ENCODE results near the gene CPNE1.
"Not testable (repeated sequence)": the region's sequence is repeated elsewhere in the genome, so short reads cannot be mapped to it uniquely, and the experiment has no call there.

The CPNE1 gene

DNA sequence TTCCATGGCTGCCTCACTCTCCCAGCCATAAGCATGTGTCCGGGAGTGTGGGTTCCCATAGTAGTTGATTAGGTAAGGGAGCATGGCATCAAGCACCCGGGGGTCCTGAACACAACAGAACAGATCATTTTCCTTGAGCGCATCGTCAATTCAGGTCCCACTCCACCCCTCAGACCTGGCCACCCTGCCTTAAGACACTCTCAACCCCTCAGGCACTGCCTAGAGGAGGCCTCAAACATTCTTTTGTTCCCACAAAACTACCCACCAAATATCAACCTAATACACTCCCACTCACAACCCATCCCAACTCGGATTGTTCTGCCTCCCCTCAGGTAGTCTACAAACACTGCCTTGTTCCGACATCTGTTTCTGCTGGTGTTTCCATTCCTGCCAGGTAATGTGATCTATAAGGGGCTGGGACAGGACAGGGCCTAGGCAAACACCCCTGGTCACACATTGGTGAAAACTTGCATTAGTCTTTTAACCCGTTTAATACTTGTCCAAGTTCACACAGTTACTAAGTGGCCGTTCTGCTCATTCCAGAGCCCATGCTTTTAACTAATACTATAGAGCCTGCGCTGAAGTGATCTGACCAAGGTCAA lies 33.1 kb upstream of the CPNE1 start:
- DNase-seq = no peak

DNA sequence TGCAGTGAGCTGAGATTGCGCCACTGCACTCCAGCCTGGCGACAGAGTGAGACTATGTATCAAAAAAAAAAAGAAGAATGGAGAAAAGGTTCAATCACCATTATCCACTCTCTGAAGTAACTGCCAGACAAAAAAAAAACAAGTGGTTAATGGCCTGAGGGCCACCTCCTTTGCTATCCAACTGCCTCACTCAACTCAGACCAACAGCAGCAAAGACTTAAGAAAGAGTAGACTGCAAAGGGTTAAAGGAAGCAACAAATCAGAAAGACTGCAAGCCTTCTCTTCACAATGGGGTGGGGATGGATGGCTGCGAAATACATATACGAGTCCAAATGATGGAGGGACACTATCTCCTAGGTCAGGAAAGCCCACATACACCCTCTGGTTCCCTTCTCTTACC lies 31.3 kb upstream of the CPNE1 start:
- DNase-seq = no peak

DNA sequence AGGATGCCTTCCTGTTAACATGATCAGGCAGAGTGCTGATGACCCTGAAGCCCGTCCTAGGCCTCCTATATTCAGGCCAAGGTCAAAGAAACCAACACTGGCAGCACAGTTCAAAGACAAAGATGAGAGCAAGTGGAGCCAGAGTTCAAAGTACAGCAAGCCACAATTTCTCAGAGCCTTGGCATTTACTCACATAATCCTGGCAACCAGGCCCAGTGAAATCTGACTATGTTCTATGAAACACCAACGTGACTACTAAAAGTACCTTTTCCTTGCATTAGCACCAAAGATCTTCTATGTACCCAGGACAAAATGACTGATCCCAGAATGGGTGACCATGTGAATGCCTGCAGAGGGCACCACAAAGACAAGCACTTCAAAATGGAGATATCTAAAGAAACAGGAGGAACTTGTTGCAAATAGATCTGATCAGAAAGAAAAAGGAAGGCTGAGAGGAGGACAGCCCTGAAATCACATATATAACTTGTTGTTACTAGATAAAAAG lies 30.6 kb upstream of the CPNE1 start:
- DNase-seq = no peak

DNA sequence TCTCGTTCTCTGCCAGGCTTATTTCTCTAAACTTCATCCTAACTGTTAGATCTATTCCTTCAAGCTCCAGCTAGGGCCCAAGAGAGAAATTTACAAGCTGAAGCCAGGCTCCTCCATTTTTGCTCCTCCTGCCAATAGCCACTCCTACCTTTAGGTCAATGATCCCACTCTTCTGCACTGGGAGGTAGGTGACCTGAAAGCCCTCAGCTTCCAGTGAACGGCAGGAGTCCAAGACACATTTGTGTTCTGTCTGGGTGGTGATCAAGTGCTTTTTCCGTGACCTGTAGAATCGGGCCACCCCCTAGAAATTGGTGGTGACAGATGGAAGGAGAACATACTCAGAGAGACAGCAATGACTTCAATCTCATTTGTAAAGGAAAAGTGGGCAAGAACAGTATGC lies 25.6 kb upstream of the CPNE1 start:
- no peak for DNase-seq

DNA sequence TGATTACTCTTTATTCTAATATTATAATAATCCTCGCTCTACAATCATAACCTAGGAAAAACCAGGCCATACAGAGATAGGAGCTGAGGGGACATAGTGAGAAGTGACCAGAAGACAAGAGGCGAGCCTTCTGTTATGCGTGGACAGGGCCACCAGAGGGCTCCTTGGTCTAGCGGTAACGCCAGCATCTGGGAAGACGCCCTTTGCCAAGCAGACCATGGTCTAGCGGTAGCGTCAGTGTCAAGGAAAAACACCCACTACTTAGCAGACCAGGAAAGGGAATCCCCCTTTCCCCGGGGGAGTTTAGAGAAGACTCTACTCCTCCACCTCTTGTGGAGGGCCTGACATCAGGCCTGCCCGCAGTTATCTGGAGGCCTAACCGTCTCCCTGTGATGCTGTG lies 22.2 kb upstream of the CPNE1 start:
- DNase-seq = not testable (repeated sequence)

DNA sequence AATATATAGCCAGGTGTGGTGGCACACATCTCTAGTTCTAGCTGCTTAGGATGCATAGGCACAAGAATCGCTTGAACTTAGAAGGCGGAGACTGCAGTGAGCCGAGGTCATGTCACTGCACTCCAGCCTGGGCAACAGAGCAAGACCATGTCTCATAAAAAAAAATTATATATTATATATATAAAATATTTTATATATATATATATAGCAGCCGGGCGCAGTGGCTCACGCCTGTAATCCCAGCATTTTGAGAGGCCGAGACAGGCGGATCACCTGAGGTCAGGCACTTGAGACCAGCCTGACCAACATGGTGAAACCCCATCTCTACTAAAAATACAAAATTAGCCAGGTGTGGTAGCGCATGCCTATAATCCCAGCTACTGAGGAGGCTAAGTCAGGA lies 20.7 kb upstream of the CPNE1 start:
- DNase-seq = not testable (repeated sequence)

DNA sequence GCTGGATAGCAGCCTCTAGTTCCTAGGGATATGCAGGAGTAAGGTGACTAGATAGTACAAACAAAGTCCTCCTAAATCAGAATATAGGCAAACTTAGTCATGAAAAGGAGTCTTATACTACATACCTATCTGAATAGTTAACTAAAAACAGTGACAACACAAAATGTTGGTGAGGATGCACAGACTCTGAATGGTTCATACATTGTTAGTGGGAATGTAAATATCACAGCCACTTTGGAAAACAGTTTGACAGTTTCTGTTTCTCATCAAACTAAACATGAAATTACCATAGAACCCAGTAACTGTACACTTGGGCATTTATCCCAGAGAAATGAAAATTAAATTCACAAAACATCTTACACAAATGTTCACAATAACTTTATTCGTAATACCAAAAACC lies 17.3 kb upstream of the CPNE1 start:
- DNase-seq = no peak

DNA sequence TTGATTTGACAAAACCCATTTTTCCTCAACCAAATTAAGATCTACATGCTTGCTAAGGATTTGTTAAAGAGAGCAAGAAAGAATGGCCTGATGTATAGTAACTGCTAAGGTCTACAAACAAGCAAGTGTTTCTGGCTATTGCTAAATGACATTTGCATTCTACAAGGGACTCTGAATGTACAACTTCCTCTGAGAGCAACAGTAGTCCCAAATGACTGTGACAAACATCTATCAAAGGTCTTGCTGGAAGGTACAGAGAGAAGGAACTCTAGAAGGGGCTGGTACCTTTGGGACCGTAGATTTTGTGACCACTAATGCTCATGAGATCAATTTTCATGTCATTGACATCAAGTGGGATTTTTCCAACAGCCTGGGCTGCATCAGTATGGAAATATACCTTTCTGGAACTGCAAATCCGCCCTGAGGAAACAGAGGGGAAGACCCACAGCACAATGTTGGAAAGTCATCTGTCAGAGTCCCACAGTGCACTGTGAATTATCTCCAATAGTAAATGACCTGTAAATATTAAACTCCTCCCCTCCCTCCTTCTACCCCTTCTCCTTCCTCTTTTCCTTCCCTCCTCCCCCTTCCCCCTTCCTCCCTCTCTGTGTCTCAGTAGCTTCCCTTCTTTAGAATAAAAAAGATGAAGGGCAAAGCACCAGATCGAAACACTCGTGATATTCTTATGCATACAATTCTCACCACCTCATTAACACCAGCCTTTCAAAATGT lies 15.9 kb upstream of the CPNE1 start:
- no peak for DNase-seq

DNA sequence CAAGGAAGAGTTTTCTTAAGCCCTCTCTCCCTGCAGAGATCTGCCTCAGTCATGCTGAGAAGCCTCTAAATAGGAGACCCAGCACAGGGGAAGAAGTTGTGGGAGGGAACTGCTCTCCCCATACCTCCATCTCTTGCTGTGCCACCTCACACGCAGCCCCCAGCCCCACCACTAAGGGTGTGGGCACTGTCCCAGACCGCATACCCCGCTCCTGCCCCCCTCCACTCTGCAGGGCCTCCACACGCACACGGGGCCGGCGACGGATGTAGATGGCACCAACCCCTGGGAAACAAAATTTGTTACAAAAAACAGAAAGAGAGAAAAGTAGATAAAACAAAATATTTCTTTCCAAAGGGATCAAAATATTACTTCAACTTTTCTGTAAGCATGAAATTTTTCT lies 10.2 kb upstream of the CPNE1 start:
- no peak for DNase-seq

DNA sequence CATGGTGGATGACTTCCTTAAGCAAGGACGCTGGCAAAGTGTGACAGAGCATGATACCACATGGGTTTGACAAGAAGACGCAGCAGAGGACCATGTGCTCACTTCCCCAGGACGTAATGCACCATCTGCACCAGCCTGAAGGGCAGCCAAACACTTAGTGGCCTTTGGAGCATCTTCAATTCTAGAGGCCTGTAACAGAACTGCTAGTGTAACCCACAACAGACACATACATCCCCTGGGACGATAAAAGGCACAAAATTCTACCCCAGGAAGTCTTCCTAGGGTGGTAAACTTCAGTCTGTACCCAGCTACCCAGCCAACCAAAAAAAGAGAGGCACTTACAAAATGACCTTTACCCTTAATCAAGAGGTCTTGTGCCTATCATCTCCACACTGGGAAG lies 9.2 kb upstream of the CPNE1 start:
- DNase-seq = no peak

DNA sequence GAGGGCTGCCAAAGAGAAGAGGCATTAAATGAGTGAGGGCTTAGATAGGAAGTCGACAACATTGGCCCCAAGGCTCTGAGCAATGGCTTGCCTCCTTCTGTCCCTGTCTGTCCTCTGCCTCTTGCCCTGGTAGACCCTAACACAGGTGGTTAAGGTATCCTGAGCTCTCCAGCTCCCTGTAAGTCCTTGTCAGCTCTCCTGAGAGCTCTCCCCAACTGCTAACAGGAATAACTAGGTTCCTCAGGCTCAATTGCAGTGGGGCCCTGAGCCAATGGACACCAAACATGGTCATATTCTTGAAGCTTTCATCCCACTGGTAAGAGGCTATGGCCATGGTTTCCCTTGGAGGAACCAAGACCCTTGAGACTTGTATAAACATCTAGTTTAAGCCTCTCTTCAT lies 5.0 kb upstream of the CPNE1 start:
- no peak for DNase-seq

DNA sequence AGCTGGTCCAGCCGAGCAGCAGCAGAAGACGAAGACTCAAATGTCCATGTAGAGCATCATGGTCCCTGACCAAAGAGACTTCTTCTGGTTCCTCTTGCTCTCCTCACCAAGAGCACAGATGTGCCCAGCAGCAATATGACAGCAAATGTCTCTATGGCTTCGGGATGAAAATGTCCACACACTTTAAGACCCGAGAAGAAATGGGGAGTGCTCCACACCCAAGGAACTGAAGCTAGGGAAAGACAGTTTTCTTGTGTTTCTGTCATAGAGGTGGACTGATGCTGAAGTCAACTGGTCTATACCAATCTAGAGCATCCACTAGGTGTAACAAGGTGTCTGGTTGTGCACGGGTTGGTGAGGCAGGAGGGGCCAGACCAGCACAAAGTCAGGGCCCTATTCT lies 4.5 kb upstream of the CPNE1 start:
- no peak for DNase-seq

DNA sequence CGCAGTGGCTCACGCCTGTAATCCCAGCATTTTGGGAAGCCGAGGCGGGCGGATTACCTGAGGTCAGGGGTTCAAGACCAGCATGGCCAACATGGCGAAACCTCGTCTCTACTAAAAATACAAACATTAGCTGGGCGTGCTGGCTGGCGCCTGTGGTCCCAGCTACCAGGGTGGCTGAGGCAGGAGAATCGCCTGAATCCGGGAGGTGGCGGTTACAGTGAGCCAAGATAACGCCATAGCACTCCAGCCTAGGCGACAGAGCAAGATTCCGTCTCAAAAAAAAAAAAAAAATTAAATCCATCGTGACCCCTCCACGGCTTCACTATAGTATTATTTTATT lies 1.2 kb upstream of the CPNE1 start:
- no peak for DNase-seq

DNA sequence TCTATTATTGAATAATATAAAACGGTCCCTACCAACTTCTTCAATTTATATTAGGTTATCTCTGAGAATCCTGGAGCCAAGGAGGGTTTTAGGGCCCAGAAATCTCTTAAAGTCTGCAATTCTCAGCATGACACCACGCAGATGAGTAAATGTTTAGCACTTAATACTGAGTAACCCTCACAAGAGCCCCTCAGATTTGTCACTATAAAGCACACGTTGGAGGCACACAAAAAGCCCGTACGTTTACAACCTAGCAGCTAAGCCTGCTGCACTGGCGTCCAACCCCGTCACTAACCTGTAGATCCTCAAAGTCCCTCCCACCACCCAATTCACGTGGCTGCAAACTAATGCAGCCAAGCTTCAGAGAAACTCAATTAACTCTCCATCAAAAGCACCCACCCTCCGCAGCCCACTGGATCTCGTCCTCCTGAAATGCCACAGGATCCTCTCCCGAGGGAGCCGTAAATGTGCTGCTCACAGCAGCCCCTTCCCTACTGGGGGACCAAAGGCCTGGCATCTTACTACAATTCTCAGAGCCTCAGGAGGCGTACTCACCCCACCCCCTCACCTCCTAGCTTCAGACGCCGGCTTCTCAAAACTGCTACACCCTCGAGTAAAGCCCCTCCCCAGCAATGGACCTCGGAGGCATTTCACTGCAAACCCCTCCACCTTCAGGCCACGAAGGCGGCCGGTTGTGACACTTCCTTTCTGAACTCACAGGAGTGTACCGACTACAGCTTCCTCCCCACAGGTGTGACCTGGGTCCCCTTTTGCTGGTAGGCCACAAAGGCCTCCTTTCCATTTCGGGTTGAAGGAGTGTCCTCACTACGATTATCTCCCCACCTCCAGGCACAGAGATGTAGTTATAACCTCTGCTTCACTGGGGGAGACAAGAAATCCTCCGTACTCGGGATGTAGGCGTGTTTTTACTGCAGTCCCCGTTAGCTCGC lies 909 bp downstream of the CPNE1 start:
- DNase-seq = peak; percentile 35

DNA sequence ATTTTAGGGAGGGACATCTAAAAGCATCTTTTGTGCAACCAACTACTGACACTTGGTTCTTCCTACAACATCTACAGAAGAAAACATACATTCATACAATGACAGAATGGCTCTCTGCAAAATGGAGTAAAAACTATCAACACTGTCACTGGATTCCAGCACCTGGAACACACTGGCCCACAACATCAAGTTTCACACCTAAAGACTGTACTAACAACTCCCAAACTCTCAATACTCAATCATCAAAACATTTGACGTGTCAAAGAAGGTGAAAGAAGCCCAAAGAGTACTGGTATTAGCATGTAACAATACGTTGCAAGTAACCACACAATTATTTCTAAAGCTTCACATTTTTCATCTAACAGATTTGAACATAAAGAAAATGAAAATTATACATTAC lies 2.1 kb downstream of the CPNE1 start:
- no peak for DNase-seq

DNA sequence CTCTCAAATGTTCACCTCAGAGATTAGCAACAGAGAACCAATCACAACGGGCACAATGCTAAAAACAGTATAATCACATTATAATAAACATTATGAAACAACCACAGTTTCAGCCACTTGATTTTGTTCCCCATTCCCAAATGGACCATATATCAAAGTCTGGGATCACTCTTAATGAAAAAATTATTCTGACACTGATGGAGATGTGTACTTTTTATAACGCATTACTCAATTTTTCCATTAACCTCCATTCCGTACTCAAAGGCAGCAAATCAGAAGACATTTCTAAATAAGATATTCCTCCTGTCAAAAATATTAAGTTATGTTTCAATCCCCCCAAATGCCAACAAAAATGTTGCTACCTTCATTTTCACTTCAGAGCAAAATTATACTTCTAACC lies 2.8 kb downstream of the CPNE1 start:
- no peak for DNase-seq

DNA sequence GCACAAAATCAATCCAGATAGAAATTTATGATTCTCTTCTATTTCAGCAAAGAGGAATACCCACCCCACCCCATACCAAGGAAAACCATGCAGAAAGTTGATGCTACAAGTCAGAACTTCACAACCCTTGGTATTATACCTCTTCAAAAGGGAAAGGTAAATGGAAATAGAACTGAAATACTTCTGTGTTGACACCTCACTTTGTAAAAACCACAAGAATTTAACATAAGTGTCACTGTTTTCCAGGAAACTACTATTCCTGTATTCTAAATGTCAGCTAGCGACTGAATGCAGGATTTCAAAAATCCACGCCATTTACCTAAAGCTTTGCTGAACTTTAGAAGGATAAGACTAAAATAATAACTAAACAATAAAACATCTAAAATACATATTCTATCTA lies 3.6 kb downstream of the CPNE1 start:
- DNase-seq = no peak

DNA sequence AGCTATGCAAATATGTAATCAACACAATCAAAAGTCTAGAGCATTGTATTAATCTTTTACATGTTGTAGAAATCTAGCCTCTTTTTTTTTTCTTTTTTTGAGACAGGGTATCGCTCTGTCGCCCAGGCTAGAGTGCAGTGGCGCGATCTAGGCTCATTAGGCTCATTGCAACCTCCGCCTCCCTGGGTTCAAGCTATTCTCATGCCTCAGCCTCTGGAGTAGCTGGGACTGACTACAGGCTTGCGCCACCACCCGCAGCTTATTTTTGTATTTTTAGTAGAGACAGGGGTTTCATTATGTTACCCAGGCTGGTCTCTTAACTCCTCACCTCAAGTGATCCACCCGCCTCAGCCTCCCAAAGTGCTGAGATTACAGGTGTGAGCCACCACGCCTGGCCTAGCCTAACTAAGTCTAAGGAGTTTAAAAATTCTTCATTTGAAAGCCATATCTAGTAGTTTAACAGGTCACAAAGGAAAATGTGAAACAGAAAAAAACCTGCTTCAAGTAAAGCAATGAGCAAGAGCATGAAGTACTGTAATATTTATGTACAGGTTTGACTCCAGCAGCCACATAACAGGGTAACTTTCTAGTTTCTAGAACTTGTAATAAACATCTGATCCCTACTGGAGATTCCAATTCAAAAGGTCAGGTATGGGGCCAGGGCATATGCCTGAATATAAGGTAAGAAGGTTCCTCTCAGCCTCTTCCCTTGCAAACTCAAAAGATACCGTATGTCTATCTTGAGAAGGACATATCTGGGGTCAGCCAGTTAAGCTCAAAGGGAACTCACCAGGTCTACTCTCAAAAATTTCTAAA lies 4.4 kb downstream of the CPNE1 start:
- DNase-seq = no peak

DNA sequence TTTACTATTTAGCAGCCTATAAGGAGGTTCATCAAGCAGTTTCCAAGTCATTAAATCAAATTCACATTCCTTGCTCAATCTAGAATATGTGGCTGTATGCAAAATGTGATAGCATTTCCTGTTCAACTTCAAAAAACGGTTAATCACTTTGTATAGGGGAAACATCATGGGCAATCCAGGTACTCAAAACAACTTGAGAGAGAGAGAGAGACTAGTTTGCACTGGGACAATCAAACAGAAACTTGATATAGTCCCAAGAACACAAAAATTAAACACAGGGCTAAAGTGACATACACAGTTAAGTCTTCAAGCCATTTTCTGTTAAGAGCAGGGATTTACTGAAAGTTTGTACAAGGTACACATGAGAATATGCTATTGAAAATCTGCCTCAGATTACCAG lies 7.4 kb downstream of the CPNE1 start:
- peak; percentile 45 for DNase-seq

DNA sequence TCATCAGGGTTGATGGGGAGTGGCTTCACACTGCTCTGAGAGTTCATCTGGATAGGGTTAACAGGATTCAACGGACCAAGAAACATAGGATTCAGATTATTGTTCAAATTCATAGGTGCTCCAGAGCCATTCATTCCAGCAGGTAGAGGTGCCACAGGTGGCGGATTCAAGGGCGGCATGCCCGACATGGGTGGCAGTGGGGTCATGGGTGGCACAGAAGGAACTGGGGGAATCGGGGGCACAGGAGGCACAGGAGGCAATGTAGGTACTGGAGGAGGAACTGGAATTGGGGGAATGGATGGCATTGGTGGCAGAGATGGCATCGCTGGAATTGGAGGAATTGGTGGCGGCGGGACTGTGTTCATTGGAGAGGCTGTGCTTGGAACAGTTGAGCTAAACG lies 10.3 kb downstream of the CPNE1 start:
- no peak for DNase-seq

DNA sequence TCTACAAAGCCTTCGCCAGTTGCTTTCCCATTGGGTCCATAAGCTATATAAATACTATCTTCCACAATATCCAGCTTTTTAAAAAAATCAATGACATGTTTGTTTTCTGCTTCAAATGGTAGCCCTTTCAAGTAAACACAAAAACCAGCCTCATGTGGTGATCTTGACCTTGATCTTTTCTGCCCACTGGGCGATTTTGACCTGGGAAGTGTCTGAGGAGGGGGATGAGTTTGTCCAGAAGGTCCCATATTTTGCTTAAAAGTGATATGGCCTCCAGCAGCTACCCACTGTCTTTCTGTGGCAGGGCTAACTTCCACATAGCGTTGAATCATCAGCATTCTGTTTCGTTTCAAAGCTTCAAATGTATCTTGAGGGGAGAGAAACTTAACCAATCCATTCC lies 10.8 kb downstream of the CPNE1 start:
- no peak for DNase-seq

DNA sequence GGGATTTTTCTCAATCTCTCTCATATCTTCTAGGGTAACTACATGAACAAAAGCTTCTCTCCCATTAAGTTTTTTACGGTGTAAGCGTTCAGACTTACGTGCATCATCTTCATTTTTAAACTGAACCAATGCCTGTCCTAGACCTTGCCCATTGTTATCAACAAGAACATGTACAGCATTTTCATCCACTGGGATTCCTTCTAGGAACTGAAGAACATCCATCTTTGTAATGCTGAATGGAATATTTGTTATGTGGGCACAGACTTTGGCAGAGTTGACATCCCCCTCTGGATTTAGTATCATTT lies 11.3 kb downstream of the CPNE1 start:
- no peak for DNase-seq

All from NCI-H510A treated with DMSO at 0.1 percent for 48 hours (cell line).